Mononuclear cell (primary cell): ENCODE measurements around the gene HSD17B13. TPM values are rescaled to one million over a fixed set of nuclear protein-coding genes. Genes with fewer than 3 reads are reported as not detected.

Experiments used
- H3K27me3 ChIP-seq: 2 replicates; pipeline ENCODE4 v1.6.0; 2011; ENCODE audit warnings: low read length, control low read depth; ENCODE audit not compliant: insufficient read depth
- H3K4me1 ChIP-seq: 2 replicates; pipeline ENCODE4 v1.5.1; 2011; ENCODE audit warnings: mild to moderate bottlenecking, low read length, control low read depth; ENCODE audit not compliant: insufficient read depth
- H3K4me3 ChIP-seq: 2 replicates; pipeline ENCODE4 v1.5.1; 2011; ENCODE audit warnings: mild to moderate bottlenecking, low read length, moderate library complexity
- H3K9me3 ChIP-seq: 2 replicates; pipeline ENCODE4 v1.5.1; 2011; ENCODE audit warnings: low read depth, mild to moderate bottlenecking, control low read depth, low read length
- total RNA-seq: library from RNA; depleted of rRNA; stranded (reverse); fragments of >200 nt; gene quantifications from one replicate; pipeline ENCODE4 v1.2.3, GENCODE V29; 2012

HSD17B13 gene
- total RNA-seq, 1 donor, result 1.6 TPM

GRCh38 chr4:87260477-87260876 is 62.2 kb downstream of the HSD17B13 start:
- no peaks in the 10 kb centered on the region for H3K27me3 ChIP-seq
- no peak overlapping the region for H3K4me3 ChIP-seq
- H3K9me3 ChIP-seq, result no peaks in the 10 kb centered on the region
- peaks cover 3% of the 10 kb centered on the region for H3K4me1 ChIP-seq

DNA sequence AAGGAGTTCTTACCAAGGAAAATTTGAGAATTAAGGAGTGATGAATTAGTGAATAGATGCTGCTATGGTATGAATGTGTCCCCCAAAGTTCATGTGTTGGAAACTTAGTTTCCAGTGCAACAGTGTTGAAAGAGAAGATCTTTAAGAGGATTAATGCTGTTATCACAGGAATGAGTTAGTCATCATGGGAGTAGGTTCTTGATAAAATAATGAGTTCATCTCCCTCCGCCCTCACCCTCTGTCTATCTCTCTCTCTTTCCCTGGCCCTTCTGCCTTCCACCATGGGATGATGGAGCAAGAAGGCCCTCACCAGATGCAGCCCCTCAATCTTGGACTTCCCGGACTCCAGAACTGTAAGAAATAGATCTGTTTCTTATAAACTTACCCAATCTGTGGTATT is 64.0 kb downstream of the HSD17B13 start:
- peaks cover under 1% of the 10 kb centered on the region for H3K4me1 ChIP-seq
- no peak overlapping the region for H3K4me3 ChIP-seq
- H3K9me3 ChIP-seq, result no peaks in the 10 kb centered on the region
- no peaks in the 10 kb centered on the region for H3K27me3 ChIP-seq

GRCh38 chr4:87257523-87257922 is 65.2 kb downstream of the HSD17B13 start:
- H3K27me3 ChIP-seq, result no peaks in the 10 kb centered on the region
- no peaks in the 10 kb centered on the region for H3K9me3 ChIP-seq
- no peaks in the 10 kb centered on the region for H3K4me1 ChIP-seq
- no peak overlapping the region for H3K4me3 ChIP-seq

GRCh38 chr4:87255755-87256154 is 66.9 kb downstream of the HSD17B13 start:
- Histone ChIP-seq H3K4me3 (no peak overlapping the region), H3K27me3 (no peaks in the 10 kb centered on the region), H3K4me1 (no peaks in the 10 kb centered on the region), H3K9me3 (no peaks in the 10 kb centered on the region)

Other genes starting within 250 kb of the HSD17B13 start
- gene KLHL8, start 102.3 kb downstream of the HSD17B13 start, total RNA-seq, result 14.1 TPM
- gene HSD17B11, start 68.3 kb upstream of the HSD17B13 start, total RNA-seq, result 128 TPM
- 3.1 TPM for gene NUDT9, start 99.7 kb upstream of the HSD17B13 start, total RNA-seq
- not detected for gene SPARCL1, start 206.5 kb upstream of the HSD17B13 start, total RNA-seq